Activated CD8-positive, alpha-beta memory T cell treated with anti-CD3 and anti-CD28 coated beads, Interleukin-2, amount 50 U/mL, for 48 hours (primary cell): Measurements from ENCODE around the gene TRAPPC5.

ENCODE experiments used
- DNase-seq: peaks from one replicate; pipeline ENCODE4 v3.0.0-alpha.2; 2020

The TRAPPC5 gene

GRCh38 chr19:7646426-7646700, 34.3 kb upstream of the TRAPPC5 start:
- DNase-seq: no peak

- DNase-seq: no peak
These were observed 33.5 kb upstream of the TRAPPC5 start for GRCh38 chr19:7647156-7647555.

- no peak for DNase-seq
These were observed 32.2 kb upstream of the TRAPPC5 start for GRCh38 chr19:7648265-7649014.

GRCh38 chr19:7650148-7650547, 30.5 kb upstream of the TRAPPC5 start:
- DNase-seq: no peak

- peak; percentile 99 for DNase-seq
These were observed 28.5 kb upstream of the TRAPPC5 start for GRCh38 chr19:7652061-7652641.

GRCh38 chr19:7654401-7654800, 26.2 kb upstream of the TRAPPC5 start:
- DNase-seq: no peak

GRCh38 chr19:7655581-7655980, 25.1 kb upstream of the TRAPPC5 start:
- DNase-seq: no peak

GRCh38 chr19:7657131-7657751, 23.4 kb upstream of the TRAPPC5 start:
- peak; percentile 73 for DNase-seq

GRCh38 chr19:7658219-7658686, 22.4 kb upstream of the TRAPPC5 start:
- no peak for DNase-seq

GRCh38 chr19:7661744-7662538, 18.7 kb upstream of the TRAPPC5 start:
- no peak for DNase-seq

- no peak for DNase-seq
These were observed 18.0 kb upstream of the TRAPPC5 start for GRCh38 chr19:7662657-7663056.

GRCh38 chr19:7663706-7664105, 16.9 kb upstream of the TRAPPC5 start:
- no peak for DNase-seq

- DNase-seq: no peak
These were observed 15.6 kb upstream of the TRAPPC5 start for GRCh38 chr19:7665076-7665475.

- DNase-seq: no peak
These were observed 11.8 kb upstream of the TRAPPC5 start, which contains the start of gene RETN for GRCh38 chr19:7668842-7669241. Gene RETN (plus strand): TSS chr19:7669049. CDS start chr19:7669327, 278 bp downstream.

GRCh38 chr19:7669641-7670040, 11.0 kb upstream of the TRAPPC5 start:
- DNase-seq: no peak

- DNase-seq: no peak
These were observed 10.4 kb upstream of the TRAPPC5 start for GRCh38 chr19:7670150-7670783.

GRCh38 chr19:7670790-7671189, 9.8 kb upstream of the TRAPPC5 start:
- no peak for DNase-seq

GRCh38 chr19:7672522-7672921, 8.1 kb upstream of the TRAPPC5 start:
- no peak for DNase-seq

GRCh38 chr19:7674010-7675005, 6.3 kb upstream of the TRAPPC5 start:
- no peak for DNase-seq

- no peak for DNase-seq
These were observed 4.3 kb upstream of the TRAPPC5 start for GRCh38 chr19:7676376-7676775.

- no peak for DNase-seq
These were observed 3.8 kb upstream of the TRAPPC5 start, which contains the start of gene MCEMP1 for GRCh38 chr19:7676854-7677253. Gene MCEMP1 (plus strand): TSS chr19:7677090. CDS start chr19:7677121, 31 bp downstream.
